Nephron (organoid): ENCODE data around the gene ATP13A1.
A peak's percentile ranks its signal among the peaks of the same experiment; 100 is the strongest.

Experiments used
- H3K27ac Mint-ChIP-seq, 3 experiments: 2 replicates each; pipeline ENCODE4 v1.8.0; 2020; ENCODE audit warnings: mixed read lengths in 3 of 3, mild to moderate bottlenecking in 2 of 3, moderate library complexity in 1 of 3
- H3K27me3 Mint-ChIP-seq: 2 replicates; pipeline ENCODE4 v1.8.0; 2021; ENCODE audit warnings: low read depth, mild to moderate bottlenecking, moderate library complexity, mixed read lengths
- H3K36me3 Mint-ChIP-seq: 2 replicates; pipeline ENCODE4 v1.8.0; 2020; ENCODE audit warnings: low read depth, mixed read lengths
- H3K4me1 Mint-ChIP-seq: 2 replicates; pipeline ENCODE4 v1.8.0; 2020; ENCODE audit warnings: mixed read lengths
- H3K4me3 Mint-ChIP-seq, 3 experiments: 2 replicates each; pipeline ENCODE4 v1.8.0; 2020; ENCODE audit warnings: mild to moderate bottlenecking in 3 of 3, mixed read lengths in 3 of 3, moderate library complexity in 2 of 3
- H3K9me3 Mint-ChIP-seq: 2 replicates; pipeline ENCODE4 v1.8.0; 2020; ENCODE audit warnings: mixed read lengths
- CTCF ChIP-seq, 3 experiments: fragments of 200-600 bp; sonication (generic); IDR thresholded peaks; one replicate each; pipeline ENCODE4 v1.5.0; 2021; ENCODE audit warnings: antibody characterized with exemption in 3 of 3; ENCODE audit not compliant: unreplicated experiment in 3 of 3

The ATP13A1 gene

DNA sequence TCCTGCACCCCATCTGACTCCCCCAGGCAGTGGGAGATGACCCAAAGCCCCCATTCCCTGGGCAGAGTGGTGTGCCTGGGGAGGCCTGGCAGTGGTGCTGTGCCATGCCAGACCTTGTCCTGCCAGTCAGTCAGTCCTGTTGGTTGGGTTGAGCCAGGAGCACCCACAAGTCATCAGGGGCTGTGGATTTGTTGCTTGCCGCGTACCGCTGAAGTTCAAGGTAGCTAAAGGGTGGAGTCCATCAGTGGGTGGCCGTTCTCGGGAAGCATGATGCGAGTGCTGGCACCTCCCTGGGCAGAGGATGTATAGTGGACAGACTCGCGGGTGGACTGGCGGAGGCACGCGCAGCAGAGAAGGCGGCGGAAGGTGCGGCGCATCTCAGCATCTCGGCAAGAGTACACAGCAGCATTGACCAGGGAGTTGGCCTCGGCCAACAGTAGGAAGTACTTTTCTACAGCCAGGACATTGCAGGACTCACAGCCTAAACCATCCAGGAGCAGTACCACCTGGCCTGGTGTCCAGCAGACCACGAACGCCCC lies 39.4 kb downstream of the ATP13A1 start:
- H3K9me3 Mint-ChIP-seq: no peaks in the 10 kb centered on the region
- TF ChIP-seq CTCF (IDR thresholded peaks at IDR 0.05; ENCODE audit: unreplicated experiment in 3 of 3): no peak
- no peak overlapping the region for H3K27ac Mint-ChIP-seq
- H3K4me3 Mint-ChIP-seq: no peak overlapping the region
- peaks cover 23% of the 10 kb centered on the region for H3K36me3 Mint-ChIP-seq
- H3K27me3 Mint-ChIP-seq: no peaks in the 10 kb centered on the region
- H3K4me1 Mint-ChIP-seq: peaks cover 11% of the 10 kb centered on the region

- no peaks in the 10 kb centered on the region for H3K9me3 Mint-ChIP-seq
- TF ChIP-seq CTCF (IDR thresholded peaks at IDR 0.05; ENCODE audit: unreplicated experiment in 3 of 3): no peak
- H3K27me3 Mint-ChIP-seq: no peaks in the 10 kb centered on the region
- peak overlapping the region in 1 of 3 experiments; percentile 12 for H3K4me3 Mint-ChIP-seq
- H3K36me3 Mint-ChIP-seq: peaks cover 23% of the 10 kb centered on the region
- H3K27ac Mint-ChIP-seq: no peak overlapping the region
- H3K4me1 Mint-ChIP-seq: peaks cover 17% of the 10 kb centered on the region
Observed at GRCh38 chr19:19623383-19623782, 40.1 kb downstream of the ATP13A1 start.

GRCh38 chr19:19619849-19620210 lies 43.6 kb downstream of the ATP13A1 start:
- peak overlapping the region in 2 of 3 experiments; percentile 8 to 36 for H3K4me3 Mint-ChIP-seq
- no peak for TF ChIP-seq CTCF (IDR thresholded peaks at IDR 0.05; ENCODE audit: unreplicated experiment in 3 of 3)
- no peaks in the 10 kb centered on the region for H3K9me3 Mint-ChIP-seq
- H3K36me3 Mint-ChIP-seq: peaks cover 18% of the 10 kb centered on the region
- H3K27ac Mint-ChIP-seq: peak overlapping the region in 1 of 3 experiments; percentile 85
- no peaks in the 10 kb centered on the region for H3K27me3 Mint-ChIP-seq
- H3K4me1 Mint-ChIP-seq: peaks cover 18% of the 10 kb centered on the region

DNA sequence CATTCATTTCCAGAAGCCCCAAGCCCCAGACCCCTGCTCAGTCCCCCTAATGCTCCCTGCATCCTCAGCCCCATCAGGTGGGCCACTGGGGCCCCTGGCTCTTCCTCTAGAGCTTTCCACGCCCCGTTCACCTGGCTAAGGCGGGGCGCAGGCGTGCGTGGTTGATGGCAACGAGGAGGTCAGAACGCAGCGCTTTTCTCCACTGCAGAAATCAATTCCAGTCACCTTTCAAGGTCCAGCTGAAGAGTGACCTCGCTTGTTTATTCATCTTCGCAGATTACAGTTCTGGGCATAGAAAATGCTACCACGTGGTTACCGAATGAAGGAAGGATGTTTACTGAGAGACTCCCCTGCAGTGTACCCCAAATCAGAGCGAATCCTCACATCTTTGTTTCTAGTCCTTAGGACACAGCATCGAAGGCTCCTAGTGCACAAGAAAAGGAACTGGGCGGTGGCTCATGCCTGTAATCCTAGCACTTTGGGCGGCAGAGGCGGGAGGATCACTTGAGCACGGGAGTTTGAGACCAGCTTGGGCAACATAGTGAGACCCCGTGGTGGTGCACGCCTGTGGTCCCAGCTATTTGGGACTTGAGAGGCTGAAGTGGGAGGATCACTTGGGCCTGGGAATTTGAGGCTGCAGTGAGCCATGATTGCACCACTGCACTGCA lies 44.2 kb downstream of the ATP13A1 start:
- peak overlapping the region; percentile 85 to 88 (median 87) for H3K4me3 Mint-ChIP-seq
- peaks cover 14% of the 10 kb centered on the region for H3K36me3 Mint-ChIP-seq
- no peaks in the 10 kb centered on the region for H3K9me3 Mint-ChIP-seq
- H3K27me3 Mint-ChIP-seq: no peaks in the 10 kb centered on the region
- peaks cover 18% of the 10 kb centered on the region for H3K4me1 Mint-ChIP-seq
- peak overlapping the region; percentile 56 to 85 (median 85) for H3K27ac Mint-ChIP-seq
- TF ChIP-seq CTCF (IDR thresholded peaks at IDR 0.05; ENCODE audit: unreplicated experiment in 3 of 3): no peak

DNA sequence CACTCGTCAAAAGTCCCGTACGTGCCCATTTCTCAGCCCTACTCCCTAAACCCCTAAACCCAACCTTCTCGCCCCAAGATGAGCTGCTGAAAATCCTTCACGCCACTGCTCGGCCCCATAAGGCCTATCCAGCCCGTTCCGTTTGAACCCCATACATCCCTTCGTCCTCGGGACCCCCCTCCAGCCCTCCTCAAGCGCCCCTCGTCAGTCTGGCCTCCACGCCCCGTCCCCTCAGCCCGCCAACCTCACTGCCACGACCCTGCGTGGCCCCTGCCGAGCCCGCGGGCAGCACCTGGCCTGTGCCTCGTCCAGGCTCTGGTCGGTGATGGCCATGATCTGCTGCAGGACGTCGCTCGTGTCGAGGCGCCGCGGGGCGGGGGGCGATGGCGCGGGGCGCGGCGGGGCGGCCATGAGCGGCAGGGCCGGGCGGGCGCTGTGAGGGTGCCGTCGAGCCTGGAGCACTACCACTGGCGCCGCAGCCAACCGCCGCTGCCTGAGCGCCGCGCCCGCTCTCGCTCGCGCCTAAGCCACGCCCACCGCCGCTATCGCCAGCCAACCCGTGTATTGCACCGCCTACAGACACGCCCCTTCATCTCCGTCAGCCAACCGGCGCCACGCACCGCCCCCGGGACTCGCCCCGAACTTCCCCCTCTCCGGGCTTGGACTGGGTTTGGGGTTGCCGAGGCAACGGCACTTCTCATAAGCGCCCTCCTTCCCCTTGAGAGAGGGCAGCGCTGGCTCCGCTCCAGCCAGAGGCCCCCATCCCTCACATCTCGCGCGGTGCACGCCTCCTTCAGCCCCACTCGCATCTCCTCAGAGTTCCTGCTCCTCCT lies 45.0 kb downstream of the ATP13A1 start, which contains the start of gene PBX4:
TSS of gene PBX4 (minus strand) at position 469 of the 833 bp plus-strand sequence. CDS start at position 411, 58 bp downstream.
- no peak for TF ChIP-seq CTCF (IDR thresholded peaks at IDR 0.05; ENCODE audit: unreplicated experiment in 3 of 3)
- peaks cover 5% of the 10 kb centered on the region for H3K36me3 Mint-ChIP-seq
- no peaks in the 10 kb centered on the region for H3K9me3 Mint-ChIP-seq
- peak within 1 kb of the TSS; percentile 86 to 88 (median 87) for H3K4me3 Mint-ChIP-seq
- H3K4me1 Mint-ChIP-seq: peaks cover 23% of the 10 kb centered on the region
- no peaks in the 10 kb centered on the region for H3K27me3 Mint-ChIP-seq
- H3K27ac Mint-ChIP-seq: peak within 1 kb of the TSS; percentile 56 to 85 (median 85)
